Endothelial cell of umbilical vein (primary cell): ENCODE data around the gene SLC7A4. TPM values are rescaled to one million over a fixed set of nuclear protein-coding genes. Genes with fewer than 3 reads are reported as not detected.

ENCODE experiments used
- BruUV-seq: library from RNA; stranded (reverse); fragments of 400-500 nt; replicated peaks from 2 replicates; lab custom pipeline; 2021; lab: Mats Ljungman, UMichigan
- CTCF ChIA-PET: fragments of 300-600, 350-600 bp; sonication (Branson Sonifier 250); formaldehyde crosslinking; loops from one replicate; lab custom pipeline; 2021; ENCODE audit warnings: antibody characterized with exemption, inconsistent platforms; lab: Charles Lee
- POLR2A ChIA-PET: fragments of 300-600, 350-600 bp; sonication (Branson Sonifier 250); formaldehyde crosslinking; loops from one replicate; lab custom pipeline; 2021; ENCODE audit warnings: antibody characterized with exemption, inconsistent platforms; lab: Charles Lee
- DNase-seq: peaks from one replicate; pipeline ENCODE4 v3.0.0-alpha.2; 2011; ENCODE audit warnings: low read depth, low spot score
- FAIRE-seq: peaks from 2 replicates; lab custom pipeline; 2011; peaks lifted over from hg19 to GRCh38; lab: Jason Lieb, UNC
- H2AFZ ChIP-seq: 2 replicates; pipeline ENCODE4 v1.6.0; 2012; ENCODE audit warnings: low read depth, low read length, control low read depth, inconsistent platforms
- H3K27ac ChIP-seq: 2 replicates; pipeline ENCODE4 v1.5.1; 2011; ENCODE audit warnings: low read depth, mild to moderate bottlenecking, control low read depth, low read length, moderate library complexity; ENCODE audit not compliant: insufficient read depth
- H3K27me3 ChIP-seq, 2 experiments: 2 replicates each; pipeline versions ENCODE4 v1.6.0 to v1.6.1; 2011; ENCODE audit warnings: low read length in 2 of 2, mixed read lengths in 1 of 2; ENCODE audit not compliant: control insufficient read depth in 2 of 2, insufficient read depth in 2 of 2
- H3K36me3 ChIP-seq, 2 experiments: 2 replicates in 1 of 2; 3 replicates in 1 of 2; pipeline ENCODE4 v1.5.1; 2011; ENCODE audit warnings: low read length in 2 of 2, mild to moderate bottlenecking in 1 of 2, moderate library complexity in 1 of 2; ENCODE audit not compliant: control insufficient read depth in 2 of 2, insufficient read depth in 2 of 2; ENCODE audit errors: extremely low read depth in 1 of 2
- H3K4me1 ChIP-seq: 3 replicates; pipeline ENCODE4 v1.5.1; 2011; ENCODE audit warnings: mild to moderate bottlenecking, low read length; ENCODE audit not compliant: control insufficient read depth, insufficient read depth; ENCODE audit errors: extremely low read depth
- H3K4me2 ChIP-seq: 2 replicates; pipeline ENCODE4 v1.6.1; 2011; ENCODE audit warnings: low read length, control low read depth, mixed read lengths; ENCODE audit not compliant: insufficient read depth
- H3K4me3 ChIP-seq, 3 experiments: fragments of 200-600 bp in 1 of 3; sonication (generic), shearing (Covaris generic) in 1 of 3; replicated peaks in 1 of 3; 2 replicates each; pipeline ENCODE4 v1.5.1; 2011 to 2016; ENCODE audit warnings: control low read depth in 3 of 3, low read length in 3 of 3, mild to moderate bottlenecking in 2 of 3, inconsistent platforms in 1 of 3, low read depth in 1 of 3, moderate library complexity in 1 of 3; ENCODE audit not compliant: insufficient read depth in 1 of 3
- H3K79me2 ChIP-seq: 2 replicates; pipeline ENCODE4 v1.6.0; 2012; ENCODE audit warnings: low read length, inconsistent platforms; ENCODE audit not compliant: control insufficient read depth, insufficient read depth
- H3K9ac ChIP-seq: replicated peaks from 2 replicates; pipeline ENCODE3; 2011; ENCODE audit warnings: low read length, control low read depth; ENCODE audit not compliant: insufficient read depth; ENCODE audit errors: extremely low read depth
- H3K9me1 ChIP-seq: replicated peaks from 3 replicates; pipeline ENCODE4 v1.6.0; 2011; ENCODE audit warnings: mild to moderate bottlenecking, low read length; ENCODE audit not compliant: control insufficient read depth, insufficient read depth; ENCODE audit errors: extremely low read depth
- H3K9me3 ChIP-seq: replicated peaks from 2 replicates; pipeline ENCODE4 v1.5.1; 2012; ENCODE audit warnings: low read length, inconsistent platforms; ENCODE audit not compliant: control insufficient read depth, insufficient read depth
- H4K20me1 ChIP-seq: replicated peaks from 2 replicates; pipeline ENCODE3; 2011; ENCODE audit warnings: mild to moderate bottlenecking, low read length; ENCODE audit not compliant: control insufficient read depth, insufficient read depth; ENCODE audit errors: extremely low read depth
- EZH2 ChIP-seq: IDR thresholded peaks from 2 replicates; pipeline ENCODE4 v1.6.1; 2012; ENCODE audit warnings: borderline replicate concordance, low read depth, mild to moderate bottlenecking, moderate library complexity, low read length, inconsistent platforms; ENCODE audit not compliant: severe bottlenecking
- FOS ChIP-seq: IDR thresholded peaks from 2 replicates; pipeline ENCODE4 v1.6.1; 2011; ENCODE audit warnings: mild to moderate bottlenecking, low read length, moderate library complexity, borderline replicate concordance; ENCODE audit not compliant: insufficient read depth
- GATA2 ChIP-seq: IDR thresholded peaks from 2 replicates; pipeline ENCODE4 v1.7.0; 2011; ENCODE audit warnings: low read depth, mild to moderate bottlenecking, moderate library complexity, mixed read lengths, low read length; ENCODE audit not compliant: insufficient read length, insufficient read depth
- JUN ChIP-seq: IDR thresholded peaks from 2 replicates; pipeline ENCODE4 v1.6.1; 2011; ENCODE audit warnings: borderline replicate concordance, low read depth; ENCODE audit not compliant: insufficient read length, insufficient read depth
- MYC ChIP-seq: IDR thresholded peaks from one replicate; pipeline ENCODE4 v1.6.1; 2011; ENCODE audit warnings: mild to moderate bottlenecking, low read depth, low read length
- POLR2A ChIP-seq: IDR thresholded peaks from 2 replicates; pipeline ENCODE4 v1.6.1; 2012; ENCODE audit warnings: low read depth, mild to moderate bottlenecking, control low read depth, low read length
- POLR2AphosphoS5 ChIP-seq: IDR thresholded peaks from 2 replicates; pipeline ENCODE4 v1.6.1; 2012; ENCODE audit warnings: low read depth, mild to moderate bottlenecking, control low read depth, low read length, moderate library complexity; ENCODE audit not compliant: insufficient read depth
- dilution Hi-C: fragments of 300-500 bp; cut with MboI; formaldehyde crosslinking; loops from one replicate; pipeline ENCODE4 v1.15.0; 2019; ENCODE audit warnings: low sequenced_read_pairs; ENCODE audit not compliant: extremely low pct_ligation_motif_present
- intact Hi-C: fragments of 100-400 bp; cut with micrococcal nuclease; formaldehyde crosslinking; loops from one replicate; pipeline ENCODE4 v1.10.0; 2022
- polyA plus RNA-seq, 4 experiments: library from polyadenylated mRNA; depleted of rRNA in 3 of 4; stranded (reverse) in 3 of 4; unstranded in 1 of 4; fragments of >200 nt; gene quantifications; 2 replicates each; pipeline versions ENCODE4 v1.2.1 to v1.2.3, GENCODE V29; 2011 to 2012; ENCODE audit warnings: missing spikeins in 1 of 4
- total RNA-seq: library from RNA; stranded (reverse); gene quantifications from 2 replicates; pipeline ENCODE4 v1.2.3, GENCODE V29; 2021
- TF ChIP-seq, protein P1 (sequence below), 2 donors: IDR thresholded peaks; 1 replicate in 1 of 2; 2 replicates in 1 of 2; pipeline ENCODE4 v1.5.1; 2011; ENCODE audit warnings: low read length in 2 of 2, mild to moderate bottlenecking in 2 of 2, moderate library complexity in 2 of 2, control low read depth in 1 of 2, inconsistent platforms in 1 of 2, low read depth in 1 of 2; ENCODE audit not compliant: insufficient read depth in 1 of 2; ENCODE audit errors: extremely low read depth in 1 of 2
- TF ChIP-seq, protein P2 (sequence below): IDR thresholded peaks from 2 replicates; pipeline ENCODE4 v1.6.1; 2011; ENCODE audit not compliant: insufficient read depth, insufficient read length

Gene SLC7A4
- total and polyA plus RNA-seq, 2 donors (not counting 3 experiments of a cell fraction or from before 2014, with no cell fraction given) = not detected

DNA sequence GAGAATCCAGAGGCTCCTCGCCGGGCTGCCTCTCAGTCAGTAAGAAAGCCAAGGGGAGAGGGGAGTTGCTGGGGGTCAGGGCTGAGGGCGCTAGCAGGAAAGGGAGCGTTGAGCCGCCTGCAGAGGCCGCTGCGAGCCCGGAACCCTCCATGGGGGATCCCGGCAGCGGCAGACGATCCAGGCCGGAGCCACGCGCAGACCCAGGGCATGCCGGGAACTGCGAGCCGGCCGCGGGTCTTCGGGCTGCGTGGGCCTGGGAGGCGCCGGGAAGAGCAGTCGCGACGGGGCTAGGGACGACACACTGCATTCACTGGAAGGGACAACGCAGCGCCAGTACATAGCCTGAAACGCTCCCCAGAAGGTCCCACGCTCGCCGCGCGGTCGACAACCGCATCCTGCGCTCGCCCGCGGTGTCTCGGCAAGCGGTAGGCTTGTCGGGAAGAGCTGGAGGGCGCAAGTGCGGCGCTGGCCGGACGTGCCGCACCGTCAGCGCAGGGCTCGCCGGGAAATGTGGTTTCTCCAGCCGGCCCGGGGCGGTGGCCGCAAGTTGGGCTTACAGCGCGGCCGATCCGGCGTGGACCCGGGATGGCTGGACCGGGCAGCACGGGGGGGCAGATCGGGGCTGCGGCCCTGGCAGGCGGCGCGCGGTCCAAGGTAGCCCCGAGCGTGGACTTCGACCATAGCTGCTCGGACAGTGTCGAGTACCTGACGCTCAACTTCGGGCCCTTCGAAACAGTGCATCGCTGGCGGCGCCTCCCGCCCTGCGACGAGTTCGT is 50.4 kb downstream of the SLC7A4 start, which contains the start of gene LZTR1:
Gene LZTR1, plus strand, starts transcription at position 511 of the 776 bp plus-strand sequence. Its CDS starts 75 bp downstream, at position 586.
- Histone ChIP-seq H3K79me2 (peaks cover 17% of the 10 kb centered on the region), H3K36me3 (peaks cover 0 to 10% of the 10 kb centered on the region in 2 experiments), H3K27ac (peak within 1 kb of the TSS; percentile 62), H3K9me3 (peaks cover 5% of the 10 kb centered on the region), H3K4me1 (peaks cover 17% of the 10 kb centered on the region), H4K20me1 (no peaks in the 10 kb centered on the region), H3K9me1 (no peaks in the 10 kb centered on the region), H3K4me3 (peak within 1 kb of the TSS; percentile 54 to 92 (median 65)), H3K4me2 (peak within 1 kb of the TSS; percentile 79), H2AFZ (peak within 1 kb of the TSS; percentile 92), H3K9ac (peak within 1 kb of the TSS; percentile 70), H3K27me3 (no peaks in the 10 kb centered on the region)
- intact Hi-C loops = loop anchor here (1.0 kb wide), 3 partner anchors 20 to 97 kb away; partner anchors contain the start of gene THAP7
- dilution Hi-C loops = no loop called here
- ChIA-PET POLR2A (interaction anchor here (0.6 to 1.5 kb wide), 8 partner anchors 10 to 1917 kb away, joined by 3 to 10 read pairs (median 4); partner anchors contain the start of genes CRKL and THAP7), CTCF (interaction anchor here (0.6 to 2.5 kb wide), 12 partner anchors 9 to 178 kb away, joined by 3 to 31 read pairs (median 8); partner anchors contain the start of genes CRKL and THAP7)
- TF ChIP-seq FOS (no peak), GATA2 (no peak), POLR2A (peak; percentile 96), MYC (no peak), POLR2AphosphoS5 (peak; percentile 99), JUN (no peak), EZH2 (no peak)
- TF ChIP-seq, protein P1, sequence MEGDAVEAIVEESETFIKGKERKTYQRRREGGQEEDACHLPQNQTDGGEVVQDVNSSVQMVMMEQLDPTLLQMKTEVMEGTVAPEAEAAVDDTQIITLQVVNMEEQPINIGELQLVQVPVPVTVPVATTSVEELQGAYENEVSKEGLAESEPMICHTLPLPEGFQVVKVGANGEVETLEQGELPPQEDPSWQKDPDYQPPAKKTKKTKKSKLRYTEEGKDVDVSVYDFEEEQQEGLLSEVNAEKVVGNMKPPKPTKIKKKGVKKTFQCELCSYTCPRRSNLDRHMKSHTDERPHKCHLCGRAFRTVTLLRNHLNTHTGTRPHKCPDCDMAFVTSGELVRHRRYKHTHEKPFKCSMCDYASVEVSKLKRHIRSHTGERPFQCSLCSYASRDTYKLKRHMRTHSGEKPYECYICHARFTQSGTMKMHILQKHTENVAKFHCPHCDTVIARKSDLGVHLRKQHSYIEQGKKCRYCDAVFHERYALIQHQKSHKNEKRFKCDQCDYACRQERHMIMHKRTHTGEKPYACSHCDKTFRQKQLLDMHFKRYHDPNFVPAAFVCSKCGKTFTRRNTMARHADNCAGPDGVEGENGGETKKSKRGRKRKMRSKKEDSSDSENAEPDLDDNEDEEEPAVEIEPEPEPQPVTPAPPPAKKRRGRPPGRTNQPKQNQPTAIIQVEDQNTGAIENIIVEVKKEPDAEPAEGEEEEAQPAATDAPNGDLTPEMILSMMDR (IDR thresholded peaks at IDR 0.05; ENCODE audit: extremely low read depth in 1 of 2, insufficient read depth in 1 of 2, low read depth in 1 of 2, low read length in 2 of 2) = peak; percentile 67 to 82
- TF ChIP-seq, protein P2, sequence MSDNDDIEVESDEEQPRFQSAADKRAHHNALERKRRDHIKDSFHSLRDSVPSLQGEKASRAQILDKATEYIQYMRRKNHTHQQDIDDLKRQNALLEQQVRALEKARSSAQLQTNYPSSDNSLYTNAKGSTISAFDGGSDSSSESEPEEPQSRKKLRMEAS = peak; percentile 26
- BruUV-seq = TSS peak; percentile 91
- peak; percentile 91 for DNase-seq
- peak; percentile 96 for FAIRE-seq
